ENCODE measurements around the gene KRT2.

- TF ChIP-seq EZH2 (IDR thresholded peaks at IDR 0.05; ENCODE audit: borderline replicate concordance, low read depth, low read length): no peak
- no peak for TF ChIP-seq BRD4 (IDR thresholded peaks at IDR 0.05)
- no peak for TF ChIP-seq MYC (IDR thresholded peaks at IDR 0.05; ENCODE audit: low read depth, low read length)
- no peak for TF ChIP-seq MYC (CRISPR knock-in tag; IDR thresholded peaks at IDR 0.05; ENCODE audit: borderline replicate concordance, low read depth)
- no peak for TF ChIP-seq ZNF133 (CRISPR knock-in tag; IDR thresholded peaks at IDR 0.05)
Measured at GRCh38 chr12:52651726-52652261, at the start of gene KRT2.

Data from K562 (cell line).